GM13976 (cell line): ENCODE results near the gene WRAP73.

Experiments
- DNase-seq: peaks from one replicate; pipeline ENCODE4 v3.0.0; 2012; ENCODE audit warnings: low spot score
- in situ Hi-C: fragments of 300-500 bp; cut with MboI; formaldehyde crosslinking; loops from one replicate; pipeline ENCODE4 v1.12.0; 2022; ENCODE audit warnings: low sequenced_read_pairs, mixed read lengths, inconsistent platforms; ENCODE audit not compliant: unreplicated experiment
- TF ChIP-seq, protein P1 (sequence below): IDR thresholded peaks from 2 replicates; pipeline ENCODE4 v1.5.1; 2012; ENCODE audit warnings: borderline replicate concordance, mild to moderate bottlenecking; ENCODE audit not compliant: insufficient read depth; ENCODE audit errors: extremely low read depth, missing control alignments, control extremely low read depth

WRAP73 gene

DNA sequence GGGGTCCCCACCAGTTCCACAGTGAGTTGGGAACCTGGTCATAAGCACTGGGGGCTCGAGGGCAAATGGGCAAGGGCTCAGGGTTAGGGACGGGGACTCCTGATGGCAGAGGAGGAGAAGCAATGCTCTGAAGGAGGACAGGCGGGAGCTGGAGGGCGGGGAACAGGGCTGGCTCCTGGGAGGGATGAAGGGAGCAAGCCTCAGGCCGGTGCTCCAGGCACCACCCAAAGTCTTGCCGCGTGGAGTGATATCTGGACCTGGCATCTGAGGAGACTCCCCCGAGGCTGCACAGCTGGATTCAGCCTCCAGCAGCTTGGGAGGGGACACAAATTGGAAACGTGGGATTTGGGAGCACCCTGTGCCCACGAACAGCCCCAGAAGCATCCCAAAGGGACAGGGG, 49.5 kb downstream of the WRAP73 start:
- in situ Hi-C loops = no loop called here
- TF ChIP-seq, protein P1, sequence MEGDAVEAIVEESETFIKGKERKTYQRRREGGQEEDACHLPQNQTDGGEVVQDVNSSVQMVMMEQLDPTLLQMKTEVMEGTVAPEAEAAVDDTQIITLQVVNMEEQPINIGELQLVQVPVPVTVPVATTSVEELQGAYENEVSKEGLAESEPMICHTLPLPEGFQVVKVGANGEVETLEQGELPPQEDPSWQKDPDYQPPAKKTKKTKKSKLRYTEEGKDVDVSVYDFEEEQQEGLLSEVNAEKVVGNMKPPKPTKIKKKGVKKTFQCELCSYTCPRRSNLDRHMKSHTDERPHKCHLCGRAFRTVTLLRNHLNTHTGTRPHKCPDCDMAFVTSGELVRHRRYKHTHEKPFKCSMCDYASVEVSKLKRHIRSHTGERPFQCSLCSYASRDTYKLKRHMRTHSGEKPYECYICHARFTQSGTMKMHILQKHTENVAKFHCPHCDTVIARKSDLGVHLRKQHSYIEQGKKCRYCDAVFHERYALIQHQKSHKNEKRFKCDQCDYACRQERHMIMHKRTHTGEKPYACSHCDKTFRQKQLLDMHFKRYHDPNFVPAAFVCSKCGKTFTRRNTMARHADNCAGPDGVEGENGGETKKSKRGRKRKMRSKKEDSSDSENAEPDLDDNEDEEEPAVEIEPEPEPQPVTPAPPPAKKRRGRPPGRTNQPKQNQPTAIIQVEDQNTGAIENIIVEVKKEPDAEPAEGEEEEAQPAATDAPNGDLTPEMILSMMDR = no peak
- DNase-seq = no peak

DNA sequence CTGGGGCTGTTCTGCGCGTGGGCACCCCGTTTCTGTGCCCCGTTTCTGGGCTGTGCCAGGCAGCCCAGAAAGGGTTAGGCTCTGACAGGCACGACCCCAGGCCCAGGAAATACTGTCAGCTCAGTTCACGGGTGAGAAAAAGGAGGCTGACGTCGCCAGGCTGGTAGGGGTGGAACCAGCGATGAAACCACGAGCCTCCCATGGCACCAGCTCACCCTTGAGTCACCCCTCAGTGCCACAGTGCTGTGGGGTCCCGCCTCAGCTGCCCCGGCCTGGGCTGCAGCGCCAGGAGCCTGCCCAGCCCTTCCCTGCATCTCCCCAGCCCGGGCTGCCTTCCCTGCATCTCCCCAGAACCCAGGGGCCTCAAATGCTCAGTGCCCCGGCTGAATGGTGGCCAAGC, 50.1 kb downstream of the WRAP73 start:
- in situ Hi-C loops = no loop called here
- TF ChIP-seq, protein P1 = no peak
- no peak for DNase-seq

DNA sequence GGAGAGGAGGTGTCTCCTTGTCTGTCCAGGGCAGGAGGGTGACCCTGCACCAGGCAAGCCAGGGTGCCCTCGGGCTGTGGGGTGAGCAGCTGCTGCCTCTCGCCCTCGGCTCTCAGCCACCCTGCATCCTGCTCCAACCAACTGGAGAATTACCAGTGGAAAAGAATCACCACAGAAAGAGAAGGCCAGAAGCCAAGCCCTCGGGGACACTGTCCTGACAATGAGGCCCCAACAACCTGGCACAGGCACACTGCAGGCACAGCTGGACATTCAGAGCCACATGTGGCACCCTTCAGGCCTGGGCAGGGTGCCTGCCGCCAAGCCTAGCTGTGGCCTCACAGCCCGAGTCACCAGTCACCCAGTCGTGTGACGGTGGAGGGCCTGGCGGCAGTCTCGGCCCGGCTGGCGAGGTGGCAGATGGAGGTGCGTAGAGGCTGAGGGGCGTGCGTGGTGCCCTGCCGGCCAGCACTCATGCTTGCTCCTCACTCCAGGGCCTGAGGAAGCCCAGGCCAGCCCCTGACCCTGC, 50.6 kb downstream of the WRAP73 start:
- no peak for DNase-seq
- in situ Hi-C loops = no loop called here
- TF ChIP-seq, protein P1 = no peak

DNA sequence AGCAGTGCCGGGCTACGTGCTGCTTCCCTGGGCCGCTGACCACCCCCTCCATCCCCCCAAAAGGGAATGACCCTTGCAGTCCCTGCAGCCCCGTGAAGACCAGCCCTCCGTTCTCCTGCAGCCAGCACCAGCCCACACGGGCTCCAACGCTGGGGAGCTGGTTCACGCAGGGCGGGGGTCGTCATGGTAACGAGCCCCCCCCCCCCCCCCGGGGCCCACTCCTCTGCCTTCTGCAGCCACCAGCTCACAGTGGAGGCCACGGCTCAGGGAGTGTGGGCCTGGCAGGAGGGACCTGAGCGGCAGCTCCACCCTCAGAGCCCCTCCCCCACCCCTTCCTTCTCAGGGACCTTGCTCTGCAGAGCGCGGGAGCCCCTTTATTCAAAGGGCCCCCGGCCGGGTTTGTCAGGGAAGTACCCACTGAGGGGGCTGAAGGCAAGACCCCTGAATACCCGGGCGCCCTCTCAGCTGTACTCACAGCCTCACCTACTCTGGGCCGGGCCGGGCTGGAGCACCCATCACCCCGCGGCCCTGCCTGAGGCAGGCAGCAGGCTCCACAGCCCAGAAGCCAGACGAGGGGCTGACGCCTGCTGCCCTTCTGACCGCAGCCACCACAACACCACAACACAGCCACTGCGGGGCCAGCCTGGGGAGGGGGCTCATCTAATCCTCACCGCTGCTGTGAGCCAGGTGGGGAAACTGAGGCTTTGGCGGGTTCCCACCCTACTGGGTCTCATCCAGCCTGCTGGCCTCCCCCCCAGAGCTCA, 51.2 kb downstream of the WRAP73 start:
- no peak for DNase-seq
- in situ Hi-C loops = no loop called here
- TF ChIP-seq, protein P1 = no peak

DNA sequence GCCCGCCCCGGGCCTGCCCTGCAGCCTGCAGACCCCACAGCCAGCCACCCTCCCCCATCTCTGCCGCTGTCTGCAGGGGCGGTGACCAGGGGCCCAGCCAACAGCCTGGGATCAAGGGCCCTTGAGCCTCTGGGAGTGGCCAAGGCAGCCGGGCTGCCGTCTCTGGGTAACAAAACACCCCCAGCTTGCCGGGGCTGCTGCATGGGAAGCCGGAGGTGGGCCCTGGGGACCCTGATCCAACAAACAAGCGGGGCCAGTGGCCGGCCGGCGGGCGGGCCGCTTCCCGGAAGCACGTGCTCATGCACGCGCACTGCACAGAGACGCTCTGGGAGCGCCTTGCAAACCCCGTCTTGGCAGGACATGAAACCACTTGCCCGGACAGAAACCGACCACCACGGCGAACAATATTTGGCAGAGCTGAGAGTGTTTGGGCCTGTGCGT, 51.8 kb downstream of the WRAP73 start:
- no peak for DNase-seq
- TF ChIP-seq, protein P1 = no peak
- in situ Hi-C loops = no loop called here

DNA sequence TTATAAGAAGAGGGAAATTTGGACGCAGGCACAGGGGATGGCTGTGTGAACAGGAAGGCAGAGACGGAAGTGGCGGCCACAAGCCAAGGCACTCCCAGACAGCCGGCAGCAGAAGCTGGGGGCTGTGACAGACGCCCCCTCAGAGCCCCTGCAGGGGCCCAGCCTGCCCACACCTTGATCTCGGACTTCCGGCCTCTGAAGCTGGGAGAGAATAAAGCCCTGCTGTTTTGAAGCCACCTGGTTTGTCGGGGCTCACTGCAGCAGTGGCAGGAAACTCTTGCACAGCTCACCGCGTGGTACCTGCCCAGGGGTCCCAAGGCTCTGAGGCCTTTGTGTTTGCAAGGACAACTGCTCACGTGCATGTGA, 52.3 kb downstream of the WRAP73 start:
- DNase-seq = no peak
- TF ChIP-seq, protein P1 = no peak
- in situ Hi-C loops = no loop called here
